IPS-NIHi11 (cell line): ENCODE data around the gene FGB.
"Not testable (repeated sequence)": the region's sequence is repeated elsewhere in the genome, so short reads cannot be mapped to it uniquely, and the experiment has no call there.

ENCODE experiments used
- DNase-seq: peaks from one replicate; pipeline ENCODE4 v3.0.0; 2012; ENCODE audit warnings: mixed read lengths, low spot score

FGB gene

DNA sequence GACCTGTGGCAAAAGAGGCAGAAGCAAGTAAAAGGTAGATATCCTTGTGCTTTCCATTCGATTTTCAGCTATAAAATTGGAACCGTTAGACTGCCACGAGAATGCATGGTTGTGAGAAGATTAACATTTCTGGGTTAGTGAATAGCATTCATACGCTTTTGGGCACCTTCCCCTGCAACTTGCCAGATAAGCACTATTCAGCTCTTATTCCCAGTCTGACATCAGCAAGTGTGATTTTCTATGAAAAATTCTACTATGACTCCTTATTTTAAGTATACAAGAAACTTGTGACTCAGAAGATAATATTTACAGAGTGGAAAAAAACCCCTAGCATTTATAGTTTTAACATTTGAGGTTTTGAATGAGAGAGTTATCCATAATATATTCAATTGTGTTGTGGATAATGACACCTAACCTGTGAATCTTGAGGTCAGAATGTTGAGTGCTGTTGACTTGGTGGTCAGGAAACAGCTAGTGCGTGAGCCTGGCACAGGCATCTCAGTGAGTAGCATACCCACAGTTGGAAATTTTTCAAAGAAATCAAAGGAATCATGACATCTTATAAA, 3.9 kb downstream of the FGB start:
- DNase-seq = no peak

DNA sequence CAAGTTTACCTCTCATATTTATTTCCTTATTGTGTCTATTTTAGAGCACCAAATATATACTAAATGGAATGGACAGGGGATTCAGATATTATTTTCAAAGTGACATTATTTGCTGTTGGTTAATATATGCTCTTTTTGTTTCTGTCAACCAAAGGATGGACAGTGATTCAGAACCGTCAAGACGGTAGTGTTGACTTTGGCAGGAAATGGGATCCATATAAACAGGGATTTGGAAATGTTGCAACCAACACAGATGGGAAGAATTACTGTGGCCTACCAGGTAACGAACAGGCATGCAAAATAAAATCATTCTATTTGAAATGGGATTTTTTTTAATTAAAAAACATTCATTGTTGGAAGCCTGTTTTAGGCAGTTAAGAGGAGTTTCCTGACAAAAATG, 6.2 kb downstream of the FGB start:
- no peak for DNase-seq

GRCh38 chr4:154569584-154569983, 6.8 kb downstream of the FGB start:
- DNase-seq = no peak

GRCh38 chr4:154573190-154573870, 10.5 kb downstream of the FGB start:
- DNase-seq = no peak

GRCh38 chr4:154574311-154574710, 11.5 kb downstream of the FGB start:
- DNase-seq = no peak

GRCh38 chr4:154577324-154577723, 14.5 kb downstream of the FGB start:
- no peak for DNase-seq

DNA sequence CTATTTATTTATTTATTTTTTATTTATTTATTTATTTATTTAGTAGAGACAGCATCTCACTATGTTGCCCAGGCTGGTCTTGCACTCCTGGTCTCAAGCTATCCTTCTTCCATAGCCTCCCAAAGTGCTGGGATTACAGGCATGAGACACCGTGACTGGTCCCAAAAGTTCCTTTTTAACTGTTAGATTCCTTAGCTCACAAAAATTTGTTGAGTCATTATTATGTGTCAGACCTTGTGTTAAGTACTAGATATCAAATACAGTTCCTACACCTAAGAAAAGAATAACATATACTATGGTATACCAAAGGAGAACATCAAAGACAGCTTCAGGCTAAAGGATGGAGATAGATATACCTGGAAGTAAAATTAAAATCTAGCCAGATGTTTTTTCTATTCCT, 16.1 kb downstream of the FGB start:
- no peak for DNase-seq

- DNase-seq = no peak
Measured at GRCh38 chr4:154579927-154580326, 17.1 kb downstream of the FGB start.

DNA sequence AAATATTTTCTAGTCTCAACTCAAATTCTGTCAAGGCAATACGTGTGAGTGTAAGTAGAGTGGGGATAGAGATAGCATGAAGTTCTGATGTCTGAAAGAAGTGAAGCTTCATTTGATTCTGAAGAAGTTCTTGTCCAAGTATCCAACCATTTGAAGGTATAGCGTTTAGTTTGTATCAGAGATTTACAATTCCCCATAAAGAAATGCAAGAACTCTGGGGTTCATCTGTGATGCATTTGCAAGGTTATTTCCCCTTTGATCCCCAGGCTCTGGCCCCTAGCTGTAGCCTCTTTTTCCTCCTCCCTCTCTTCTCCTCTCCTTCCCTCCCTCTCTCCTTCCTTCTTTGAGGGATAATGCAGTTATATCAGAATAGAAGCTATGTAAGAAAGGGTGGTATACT, 19.9 kb downstream of the FGB start:
- no peak for DNase-seq

DNA sequence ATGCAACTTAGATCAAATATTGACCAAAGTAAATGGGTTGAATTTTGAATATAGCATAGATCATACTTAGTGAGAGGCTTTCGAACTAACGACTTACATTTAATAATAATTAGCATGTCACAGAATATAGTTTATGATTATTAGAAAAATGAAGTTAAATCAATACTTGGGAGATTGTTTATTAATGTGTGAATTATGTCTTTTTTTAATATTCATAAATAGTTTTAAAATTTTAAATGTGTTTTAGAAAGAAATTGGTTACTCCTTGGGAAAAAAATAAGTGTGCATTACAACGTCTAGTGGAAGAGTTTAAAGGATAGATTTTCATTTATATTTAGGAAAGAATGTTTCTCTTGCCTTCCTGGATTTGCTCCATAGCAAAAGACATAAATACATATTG, 20.4 kb downstream of the FGB start:
- DNase-seq = no peak

DNA sequence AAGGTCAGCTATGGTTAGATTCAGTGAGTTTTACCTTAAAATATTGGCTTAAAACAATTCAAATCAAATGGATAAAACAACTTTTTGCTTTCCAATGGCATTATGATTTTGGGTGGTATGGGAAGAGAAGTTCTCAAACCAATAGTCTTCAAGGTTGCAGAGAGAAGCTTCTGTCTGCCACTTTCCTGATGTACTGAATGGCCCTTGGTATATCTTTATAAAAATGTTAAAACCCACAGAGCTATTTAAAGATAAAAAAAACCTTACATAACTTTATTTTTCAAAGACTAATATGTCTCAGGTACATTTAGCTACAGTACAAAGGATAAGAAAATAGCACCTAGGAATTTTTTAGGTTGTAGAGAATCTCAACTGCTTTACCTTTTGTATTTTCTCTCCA, 20.9 kb downstream of the FGB start:
- no peak for DNase-seq

DNA sequence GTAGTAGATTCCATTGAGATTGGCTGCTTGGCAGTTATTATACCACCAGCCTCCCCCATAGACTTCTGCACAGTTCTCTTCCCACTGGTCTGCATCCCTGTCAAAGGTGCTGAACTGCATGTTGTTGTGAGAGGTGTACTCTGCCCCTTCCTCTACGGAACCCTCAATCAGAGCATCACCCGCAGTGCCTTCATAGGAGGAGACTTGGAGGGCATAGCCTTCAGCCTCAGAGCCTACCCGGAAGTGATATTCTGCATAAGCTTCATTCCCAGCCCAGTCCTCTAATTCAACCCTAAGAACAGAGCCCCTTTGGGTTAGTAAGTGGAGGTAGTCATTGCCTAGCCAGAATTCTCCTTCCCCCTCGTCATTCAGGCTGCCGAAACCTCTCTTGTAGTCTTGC, 21.4 kb downstream of the FGB start:
- DNase-seq = no peak

DNA sequence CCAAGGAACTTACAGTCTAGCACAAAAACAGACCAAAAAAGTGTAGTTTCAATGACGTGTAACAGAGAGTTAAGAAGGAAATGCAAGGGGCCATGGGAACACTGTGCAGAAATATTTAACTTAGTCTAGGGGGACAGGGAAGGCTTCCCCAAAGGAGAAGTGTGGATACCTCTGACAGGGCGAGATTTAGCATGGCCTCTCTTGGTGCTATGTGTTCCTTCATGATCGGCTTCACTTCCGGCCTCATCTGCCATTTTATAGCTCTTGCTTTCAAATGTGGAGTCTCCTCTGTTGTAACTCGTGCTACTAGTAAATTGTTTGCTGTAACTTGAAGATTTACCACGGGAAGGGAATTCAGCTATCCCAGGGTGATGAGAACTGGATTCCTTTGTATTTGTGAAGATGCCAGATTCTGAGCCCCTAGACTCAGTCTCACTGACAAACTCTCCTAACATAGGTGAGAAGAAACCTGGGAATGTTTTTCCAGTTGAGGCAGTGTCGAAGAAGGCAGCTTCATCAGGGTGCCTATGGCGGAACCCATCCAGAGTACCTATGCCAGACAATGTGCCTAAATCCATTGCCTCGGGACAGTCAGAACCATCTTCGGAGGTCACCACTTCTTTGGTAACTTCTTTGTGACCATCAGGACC, 22.7 kb downstream of the FGB start:
- no peak for DNase-seq

DNA sequence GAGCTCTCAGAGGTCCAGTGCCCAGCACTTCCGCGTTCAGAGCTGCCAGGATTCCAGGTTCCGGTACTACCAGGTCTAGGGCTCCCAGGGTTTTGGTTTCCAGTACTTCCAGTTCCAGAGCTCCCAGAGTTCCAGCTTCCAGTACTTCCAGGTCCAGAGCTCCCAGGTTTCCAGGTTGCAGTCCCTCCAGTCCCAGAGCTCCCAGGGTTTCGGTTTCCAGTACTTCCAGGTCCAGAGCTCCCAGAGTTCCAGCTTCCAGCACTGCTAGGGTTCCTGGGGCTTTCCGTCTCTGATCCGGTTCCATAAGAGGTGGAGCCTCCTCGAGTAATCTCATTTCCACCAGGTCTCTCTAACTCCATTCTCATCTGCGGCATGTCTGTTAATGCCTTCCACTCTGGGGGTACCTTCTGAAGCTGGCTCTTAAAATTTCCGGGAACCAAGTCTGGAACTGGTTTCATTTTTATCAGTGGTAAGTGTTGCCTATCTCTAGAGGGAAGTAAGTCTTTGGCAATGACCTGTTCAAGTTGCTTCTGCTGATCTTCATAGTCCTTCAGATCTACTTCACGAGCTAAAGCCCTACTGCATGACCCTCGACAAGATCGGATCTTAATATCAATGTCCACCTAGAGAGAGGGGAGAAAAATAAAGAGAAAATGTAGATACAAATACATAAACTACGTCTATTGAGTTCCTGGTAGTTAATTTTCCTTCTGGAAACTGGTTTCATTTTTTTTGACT, 23.7 kb downstream of the FGB start:
- DNase-seq = no peak

- no peak for DNase-seq
Measured at GRCh38 chr4:154588198-154588597, 25.4 kb downstream of the FGB start.

DNA sequence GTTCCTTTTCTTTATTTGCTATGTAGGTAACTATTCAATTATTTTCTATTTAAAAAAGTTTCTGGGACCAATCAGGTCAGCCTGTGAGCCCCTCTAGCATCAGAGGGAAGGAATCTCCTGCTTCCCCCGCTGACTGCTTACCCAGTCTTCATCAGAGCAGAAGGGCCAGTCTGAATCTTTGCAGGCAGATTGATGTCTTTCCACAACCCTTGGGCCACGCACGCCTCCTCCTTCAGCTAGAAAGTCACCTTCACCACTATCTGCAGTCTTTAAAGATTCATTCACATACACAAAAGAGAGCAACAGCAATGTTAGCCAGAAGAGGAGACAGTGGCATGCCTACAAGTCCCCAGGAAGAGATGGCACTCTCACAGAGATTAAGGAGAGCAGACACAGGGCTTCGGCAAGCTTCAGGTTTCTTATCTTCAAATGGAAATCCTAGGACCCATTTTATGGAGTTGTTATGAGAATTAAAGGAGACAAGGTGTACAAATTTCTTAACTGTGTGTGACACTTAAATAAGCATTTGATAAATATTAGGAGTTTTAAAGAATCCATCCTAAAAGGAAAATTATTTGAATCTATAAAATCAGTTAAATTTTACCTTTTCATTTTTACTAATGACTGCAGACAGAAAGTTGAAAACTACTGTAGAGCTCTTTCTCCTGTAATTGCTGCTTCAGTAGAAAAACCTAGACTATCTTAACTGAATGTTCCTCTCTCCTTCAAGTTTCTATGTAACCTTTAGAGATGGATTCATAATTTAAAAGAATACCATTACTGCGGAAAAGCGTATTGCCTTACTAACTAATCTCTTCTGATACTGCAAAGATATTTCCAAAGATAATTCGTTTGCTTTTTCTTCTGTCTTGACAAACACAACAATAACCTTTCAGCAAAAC, 26.7 kb downstream of the FGB start:
- no peak for DNase-seq

GRCh38 chr4:154590329-154591006, 27.7 kb downstream of the FGB start, which contains the start of gene FGA:
Gene FGA, minus strand, starts transcription at chr4:154590742. Its CDS starts 55 bp downstream, at chr4:154590687.
- DNase-seq = no peak

DNA sequence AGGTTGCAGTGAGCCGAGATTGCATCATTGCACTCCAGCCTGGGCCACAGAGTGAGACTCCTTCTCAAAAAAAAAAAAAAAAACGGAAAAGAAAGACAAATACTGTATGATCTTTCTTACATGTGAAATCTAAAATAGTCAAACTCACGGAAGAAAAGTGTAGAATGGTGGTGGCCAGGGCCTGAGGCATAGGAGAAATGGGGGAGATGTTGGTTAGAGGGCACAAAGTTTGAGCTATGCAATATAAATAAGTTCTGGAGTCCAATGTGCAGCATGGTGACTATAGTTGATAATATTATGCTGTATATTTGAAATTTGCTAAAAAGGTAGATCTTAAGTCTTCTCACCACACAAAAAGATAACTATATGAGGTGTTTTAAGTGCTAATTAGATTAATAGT, 29.1 kb downstream of the FGB start:
- no peak for DNase-seq

DNA sequence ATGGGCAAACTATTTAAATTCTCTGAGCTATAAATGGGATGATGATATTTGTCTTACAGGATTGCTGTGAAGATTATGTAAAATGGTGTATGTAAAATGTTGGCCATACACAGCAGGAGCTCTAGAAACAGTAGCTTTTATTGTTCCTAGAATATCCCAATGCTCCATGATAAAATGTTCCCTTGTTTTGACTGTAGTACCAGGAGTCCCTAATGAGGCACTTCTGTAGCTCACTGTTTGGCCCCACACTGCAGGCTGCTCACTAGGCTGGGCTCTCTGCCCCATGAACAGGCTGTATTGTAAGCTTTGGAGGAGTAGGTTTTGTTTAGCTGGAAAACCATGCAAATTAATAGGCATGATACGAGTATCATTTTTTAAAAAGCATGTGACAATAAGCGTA, 31.1 kb downstream of the FGB start:
- no peak for DNase-seq

DNA sequence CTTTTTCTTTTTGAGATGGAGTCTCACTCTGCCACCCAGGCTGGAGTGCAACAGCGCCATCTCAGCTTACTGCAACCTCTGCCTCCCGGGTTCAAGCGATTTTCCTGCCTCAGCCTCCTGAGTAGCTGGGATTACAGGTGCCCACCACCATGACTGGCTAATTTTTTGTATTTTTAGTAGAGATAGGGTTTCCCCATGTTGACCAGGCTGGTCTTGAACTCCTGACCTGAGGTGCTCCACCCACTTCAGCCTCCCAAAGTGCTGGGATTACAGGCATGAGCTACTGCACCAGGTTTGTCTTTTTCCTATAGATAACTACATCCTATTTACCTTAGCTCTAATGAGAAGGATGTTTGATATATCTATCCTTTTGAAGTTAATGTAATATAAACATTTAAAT, 31.5 kb downstream of the FGB start:
- not testable (repeated sequence) for DNase-seq

DNA sequence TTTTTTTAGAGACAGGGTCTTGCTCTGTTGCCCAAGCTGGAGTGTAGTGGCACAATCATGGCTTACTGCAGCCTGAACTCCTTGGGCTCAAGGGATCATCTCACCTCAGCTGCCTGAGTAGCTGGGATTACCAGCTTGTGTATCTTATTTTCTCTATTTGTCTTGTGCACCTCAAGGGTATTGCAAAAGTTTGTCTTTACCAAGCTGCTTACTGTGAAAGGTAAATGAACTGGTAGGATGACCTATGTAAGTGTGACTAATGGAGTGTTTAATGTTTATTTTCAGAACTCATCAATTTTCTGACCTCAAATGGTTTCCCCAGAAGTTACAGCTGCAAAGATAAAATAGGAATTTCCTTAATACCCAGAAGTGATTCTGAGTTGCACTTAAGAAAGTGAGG, 33.0 kb downstream of the FGB start:
- no peak for DNase-seq
